ENCODE results near the gene FAM217B. TPM values are rescaled to one million over a fixed set of nuclear protein-coding genes. Genes with fewer than 3 reads are reported as not detected.
A peak's percentile ranks its signal among the peaks of the same experiment; 100 is the strongest.

FAM217B gene
- total RNA-seq, 1 donor from 2014 or later = 7.7 TPM

GRCh38 chr20:59972037-59972801 is 32.0 kb downstream of the FAM217B start:
- no peak for DNase-seq (ENCODE audit: low spot score)

DNA sequence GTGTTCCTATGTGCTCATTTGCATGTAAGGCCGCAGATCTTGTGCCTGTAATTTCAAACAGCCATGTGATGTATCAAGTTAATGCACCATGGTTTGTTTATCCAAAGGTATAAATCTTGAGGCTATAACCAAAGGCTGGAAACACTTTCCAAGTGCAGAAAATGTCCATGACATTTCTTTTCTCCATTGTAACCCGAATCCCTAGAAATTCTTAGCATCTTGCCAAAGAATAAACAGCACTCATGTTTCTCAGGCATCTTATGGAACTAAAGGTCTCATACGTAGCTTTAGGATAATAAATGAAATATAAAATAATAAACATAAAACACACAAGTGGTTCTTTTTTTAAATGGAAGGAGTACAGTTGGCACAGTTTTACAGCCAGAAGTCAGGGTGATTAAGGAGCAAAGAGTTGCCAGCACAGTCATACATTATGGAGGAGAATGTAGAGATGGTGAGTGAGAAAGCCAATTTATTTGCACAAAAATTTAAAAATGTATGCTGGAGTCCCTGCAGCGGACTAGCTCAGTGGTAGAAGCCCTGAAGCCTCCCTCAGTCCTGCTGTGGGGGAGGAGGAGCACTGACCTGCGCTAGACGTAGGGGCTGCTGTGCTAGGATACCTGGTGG is 36.1 kb downstream of the FAM217B start:
- DNase-seq (ENCODE audit: low spot score) = no peak

GRCh38 chr20:59977086-59977485 is 36.9 kb downstream of the FAM217B start:
- DNase-seq (ENCODE audit: low spot score) = no peak

DNA sequence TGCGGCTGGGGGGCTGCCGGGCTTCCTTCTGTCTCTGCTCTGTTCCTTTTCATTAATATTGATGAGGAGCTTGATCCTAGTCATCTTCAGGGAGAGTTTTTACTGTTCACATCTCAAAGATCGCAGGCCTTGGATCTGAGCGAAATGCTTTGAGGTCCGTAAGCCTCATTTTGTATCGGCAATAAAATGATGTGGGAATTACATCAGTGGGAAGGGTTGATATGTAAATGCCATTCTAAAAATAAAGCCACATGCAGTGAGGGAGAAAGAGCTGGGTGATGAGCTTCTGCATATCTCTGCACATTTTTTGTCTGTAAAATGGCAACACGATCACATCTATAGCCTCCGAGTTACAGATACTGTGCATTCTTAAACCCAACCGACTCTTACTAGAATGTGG is 42.9 kb downstream of the FAM217B start:
- DNase-seq (ENCODE audit: low spot score) = no peak

DNA sequence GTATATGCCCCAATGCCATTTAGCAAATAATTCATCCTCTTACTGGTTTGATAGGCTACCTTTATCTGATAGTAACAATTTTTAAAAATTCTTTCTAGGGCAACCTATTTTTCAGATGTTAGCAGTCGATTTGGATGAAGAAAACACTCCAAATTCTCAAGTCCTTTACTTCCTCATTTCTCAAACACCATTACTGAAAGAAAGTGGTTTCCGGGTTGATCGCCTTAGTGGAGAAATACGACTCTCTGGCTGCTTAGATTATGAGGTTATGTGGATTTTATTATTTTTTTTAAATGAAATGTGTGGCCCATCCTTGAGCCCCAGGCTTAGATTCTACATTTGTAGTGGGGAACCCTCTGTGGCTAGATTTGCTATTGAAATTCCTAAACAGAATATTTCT is 44.4 kb downstream of the FAM217B start:
- DNase-seq (ENCODE audit: low spot score) = no peak

DNA sequence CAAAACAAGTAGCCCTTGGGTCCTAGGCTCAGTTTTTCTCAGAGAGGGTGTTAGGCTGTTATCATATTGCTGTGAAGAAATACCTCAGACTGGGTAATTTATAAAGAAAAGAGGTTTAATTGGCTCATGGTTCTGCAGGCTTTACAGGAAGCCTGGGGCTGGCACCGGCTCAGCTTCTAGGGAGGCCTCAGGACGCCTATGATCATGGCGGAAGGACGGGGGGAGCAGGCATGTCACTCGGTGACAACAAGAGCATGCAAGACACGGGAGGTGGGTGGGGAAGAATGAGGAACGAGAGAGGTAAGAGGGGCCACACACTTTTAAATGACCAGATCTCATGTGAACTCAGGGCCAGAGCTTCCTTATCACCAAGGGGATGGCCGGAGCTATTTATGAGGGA is 45.0 kb downstream of the FAM217B start:
- DNase-seq (ENCODE audit: low spot score) = no peak

GRCh38 chr20:59985864-59986263 is 45.7 kb downstream of the FAM217B start:
- DNase-seq (ENCODE audit: low spot score) = no peak

GRCh38 chr20:59987135-59987534 is 46.9 kb downstream of the FAM217B start:
- no peak for DNase-seq (ENCODE audit: low spot score)

- no peak for DNase-seq (ENCODE audit: low spot score)
These were observed 48.0 kb downstream of the FAM217B start for GRCh38 chr20:59988141-59988540.

DNA sequence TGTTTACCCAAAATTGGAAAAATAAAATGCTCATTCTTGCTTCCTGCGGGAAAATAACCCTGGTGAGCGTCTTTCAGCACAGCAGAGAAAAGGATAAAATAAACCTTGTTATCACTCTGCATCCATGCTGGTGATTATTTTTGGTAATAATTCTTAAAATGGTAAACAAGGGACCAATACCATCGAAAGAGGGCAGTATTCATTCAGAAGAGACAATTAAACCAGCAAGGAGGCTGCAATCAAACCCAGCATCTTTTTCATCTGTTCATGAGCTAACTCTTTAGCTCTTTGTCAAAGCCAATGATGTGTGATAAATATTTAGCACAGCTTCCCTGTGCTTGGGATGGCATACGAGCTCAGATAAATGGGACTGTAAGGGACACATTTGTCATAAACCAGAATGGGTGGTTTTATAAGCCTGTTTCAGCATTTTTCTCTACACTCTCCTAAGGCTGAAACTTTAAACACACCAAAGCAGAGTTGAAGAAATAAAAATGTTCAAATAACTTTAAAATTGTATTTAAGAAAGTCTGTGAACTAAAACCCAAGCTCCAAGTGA is 52.4 kb downstream of the FAM217B start:
- no peak for DNase-seq (ENCODE audit: low spot score)

GRCh38 chr20:59993736-59994430 is 53.7 kb downstream of the FAM217B start:
- no peak for DNase-seq (ENCODE audit: low spot score)

DNA sequence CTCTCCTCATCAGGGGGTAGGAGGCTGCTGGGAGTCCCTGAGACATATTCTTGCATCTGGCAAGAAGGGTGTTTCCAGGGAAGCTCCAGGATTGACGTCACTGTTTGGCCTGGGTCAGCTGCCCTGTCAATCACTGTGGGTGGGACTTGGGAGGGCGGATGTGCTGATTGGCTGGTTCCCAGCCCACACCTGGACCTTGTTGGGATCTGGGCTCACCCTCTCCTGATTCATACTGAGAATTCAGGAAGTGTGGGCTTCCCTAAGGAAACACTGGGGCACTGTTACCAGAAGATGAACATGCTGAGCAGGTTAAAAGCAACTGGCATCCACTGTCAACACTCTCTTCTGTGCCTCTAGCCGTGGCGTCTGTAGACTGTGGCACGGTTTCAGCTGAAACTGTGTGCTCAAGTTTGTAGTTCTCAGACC is 54.5 kb downstream of the FAM217B start:
- DNase-seq (ENCODE audit: low spot score) = peak; percentile 12

DNA sequence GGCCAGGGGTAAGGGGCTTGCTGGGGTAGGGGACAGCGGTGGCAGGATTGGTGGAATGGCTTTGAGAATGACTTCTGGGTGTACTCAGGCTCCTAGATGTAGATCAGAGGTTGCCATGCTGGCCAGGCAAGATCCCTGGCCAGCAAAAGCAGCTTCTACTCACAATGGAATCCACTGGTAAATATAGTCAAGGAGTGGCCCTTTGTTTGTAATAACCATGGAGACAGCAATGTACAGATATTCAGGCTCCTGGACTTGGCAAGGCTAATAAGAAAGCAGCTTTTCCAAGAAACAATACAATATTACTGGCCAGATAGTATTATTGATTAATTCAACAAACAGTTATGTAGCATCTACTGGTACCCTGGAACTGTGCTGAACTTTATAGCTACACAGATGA is 55.9 kb downstream of the FAM217B start:
- no peak for DNase-seq (ENCODE audit: low spot score)

GRCh38 chr20:59997896-59998295 is 57.7 kb downstream of the FAM217B start:
- no peak for DNase-seq (ENCODE audit: low spot score)

Other genes with a start within 250 kb of the FAM217B start
- gene SYCP2, start 6.8 kb upstream of the FAM217B start, total RNA-seq (ENCODE audit: insufficient read depth, low replicate concordance) = 13.2 TPM
- 8.4 TPM for gene PPP1R3D, start 84 bp upstream of the FAM217B start, total RNA-seq (ENCODE audit: insufficient read depth, low replicate concordance)
- gene CDH26, start 18.0 kb downstream of the FAM217B start, total RNA-seq (ENCODE audit: insufficient read depth, low replicate concordance) = 7.9 TPM